Erythroblast (primary cell): ENCODE results near the gene ARHGEF1.
A peak's percentile ranks its signal among the peaks of the same experiment; 100 is the strongest.
"Not testable (repeated sequence)": the region's sequence is repeated elsewhere in the genome, so short reads cannot be mapped to it uniquely, and the experiment has no call there.

Experiments
- DNase-seq, 2 experiments: peaks; one replicate each; lab custom pipeline; 2025; lab: John Stamatoyannopoulos, UW
- GATA1 ChIP-seq: IDR thresholded peaks from 2 replicates; pipeline ENCODE4 v1.6.1; 2011; ENCODE audit warnings: low read depth, mild to moderate bottlenecking, control low read depth, low read length, moderate library complexity
- POLR2A ChIP-seq: IDR thresholded peaks from 2 replicates; pipeline ENCODE4 v1.6.1; 2011; ENCODE audit warnings: mild to moderate bottlenecking, low read length

The ARHGEF1 gene

DNA sequence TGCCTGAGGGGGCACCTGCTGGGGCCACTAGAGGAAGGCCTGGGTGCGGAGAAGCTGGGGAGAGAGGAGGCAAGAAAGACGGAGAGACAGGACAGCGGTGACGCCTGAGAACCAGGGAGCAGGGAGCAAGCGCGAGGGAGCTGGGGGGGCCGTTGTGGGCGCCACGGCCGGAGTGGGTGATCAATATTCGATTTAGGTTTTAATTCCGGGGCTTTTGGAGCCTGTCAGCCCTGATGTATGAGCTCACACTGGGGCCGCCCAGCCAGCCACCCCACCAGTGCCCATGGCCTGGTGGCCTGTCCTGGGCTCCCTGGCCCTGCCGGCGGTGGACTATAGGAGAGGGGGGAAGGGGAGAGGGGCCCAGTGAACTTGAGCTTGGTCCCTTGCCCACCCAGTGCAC lies 54.0 kb downstream of the ARHGEF1 start:
- no peak for DNase-seq
- TF ChIP-seq GATA1 = no peak
- TF ChIP-seq POLR2A = no peak

DNA sequence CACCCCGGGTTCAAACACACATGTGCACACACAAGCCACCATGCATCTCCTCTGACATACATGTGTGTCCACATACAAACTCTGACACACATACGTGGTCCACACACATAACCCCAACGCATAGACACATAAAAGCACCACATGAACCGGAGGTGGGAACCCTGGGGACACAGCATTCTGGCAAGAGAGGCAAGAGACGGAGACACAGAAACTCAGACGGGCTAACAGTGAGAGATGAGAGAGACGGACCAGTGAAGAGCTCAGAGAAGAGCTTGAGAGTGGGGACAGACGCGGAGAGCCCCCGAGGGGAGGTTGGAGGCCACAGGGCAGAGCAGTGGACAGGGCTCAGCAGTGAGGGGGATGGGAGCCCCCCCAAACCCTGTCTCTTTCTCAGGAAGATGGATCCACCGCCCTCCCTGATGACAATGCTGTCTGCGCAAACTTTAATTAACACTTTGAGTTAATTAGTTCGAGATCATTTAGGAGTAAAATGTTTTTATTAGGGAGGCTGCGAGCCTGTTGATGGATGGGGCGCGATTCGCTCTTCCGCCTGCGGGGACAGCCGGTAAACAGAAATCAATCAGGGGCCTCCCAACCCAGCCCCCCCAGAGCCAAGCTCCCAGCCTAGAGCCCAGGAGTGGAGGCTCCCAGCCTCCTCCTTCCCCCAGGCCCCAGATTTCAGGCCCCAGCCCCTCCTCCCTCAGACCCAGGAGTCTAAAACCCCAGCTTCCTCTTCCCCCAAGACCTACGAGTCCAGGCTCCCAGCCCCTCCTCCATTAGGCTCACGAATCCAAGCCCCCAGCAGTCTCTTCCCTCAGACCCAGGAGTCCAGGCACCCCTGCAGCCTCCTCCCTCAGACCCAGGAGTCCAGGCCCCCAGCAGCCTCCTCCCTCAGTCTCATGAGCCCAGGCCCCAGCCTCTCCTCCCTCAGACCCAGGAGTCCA lies 54.8 kb downstream of the ARHGEF1 start:
- no peak for DNase-seq
- TF ChIP-seq POLR2A = no peak
- no peak for TF ChIP-seq GATA1

DNA sequence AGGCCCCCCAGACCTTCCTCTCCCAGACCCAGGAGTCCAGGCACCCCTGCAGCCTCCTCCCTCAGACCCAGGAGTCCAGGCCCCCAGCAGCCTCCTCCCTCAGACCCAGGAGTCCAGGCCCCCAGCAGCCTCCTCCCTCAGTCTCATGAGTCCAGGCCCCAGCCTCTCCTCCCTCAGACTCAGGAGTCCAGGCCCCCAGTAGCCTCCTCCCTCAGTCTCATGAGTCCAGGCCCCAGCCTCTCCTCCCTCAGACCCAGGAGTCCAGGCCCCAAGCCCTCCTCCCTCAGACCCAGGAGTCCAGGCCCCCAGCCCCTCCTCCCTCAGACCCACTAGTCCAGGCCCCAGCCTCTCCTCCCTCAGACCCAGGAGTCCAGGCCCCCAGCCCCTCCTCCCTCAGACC lies 56.2 kb downstream of the ARHGEF1 start:
- DNase-seq = not testable (repeated sequence)

DNA sequence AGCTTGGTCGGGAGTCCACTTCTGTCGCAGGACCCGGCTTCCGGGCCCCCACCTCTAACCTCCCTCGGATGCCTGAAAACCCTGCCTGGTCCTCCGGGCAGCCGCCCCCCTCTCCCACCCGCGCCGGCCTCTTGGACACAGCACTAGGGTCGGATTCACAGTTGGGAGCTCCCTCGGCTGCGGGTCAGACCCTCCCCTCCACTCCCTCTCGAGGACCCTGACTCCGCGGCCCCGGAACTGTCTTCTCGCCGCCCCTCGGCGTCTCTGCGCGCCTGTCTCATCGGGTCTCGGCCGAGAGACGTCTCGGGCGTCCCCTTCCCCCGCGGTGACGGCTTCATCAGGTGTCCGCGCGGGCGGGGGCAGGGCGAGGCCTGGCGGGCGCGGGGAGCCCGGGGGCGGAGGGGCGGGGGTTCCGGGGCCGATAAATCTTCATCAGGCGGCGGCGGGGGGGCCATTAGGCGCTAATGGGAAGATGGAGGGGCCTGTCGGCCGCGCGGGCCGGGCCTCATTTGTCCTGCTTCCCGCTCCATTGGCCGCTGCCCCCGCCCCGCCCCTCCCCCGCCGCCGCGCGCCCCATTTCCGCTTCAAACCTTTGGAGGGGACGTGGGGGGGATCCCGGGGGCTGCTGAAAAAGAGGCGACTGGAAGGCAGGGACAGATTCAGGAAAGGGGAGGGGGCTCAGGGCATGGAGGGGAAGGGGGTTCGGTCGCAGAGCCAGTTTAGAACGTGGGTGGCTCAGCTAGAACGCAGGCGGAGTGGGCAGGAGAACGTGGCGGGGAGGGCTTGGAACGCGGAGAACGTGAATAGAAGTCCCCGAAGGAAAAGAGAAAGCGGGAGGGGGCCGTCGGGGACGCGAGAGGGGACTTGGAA lies 57.1 kb downstream of the ARHGEF1 start:
- TF ChIP-seq GATA1 (no peak), POLR2A (no peak)
- DNase-seq = no peak

DNA sequence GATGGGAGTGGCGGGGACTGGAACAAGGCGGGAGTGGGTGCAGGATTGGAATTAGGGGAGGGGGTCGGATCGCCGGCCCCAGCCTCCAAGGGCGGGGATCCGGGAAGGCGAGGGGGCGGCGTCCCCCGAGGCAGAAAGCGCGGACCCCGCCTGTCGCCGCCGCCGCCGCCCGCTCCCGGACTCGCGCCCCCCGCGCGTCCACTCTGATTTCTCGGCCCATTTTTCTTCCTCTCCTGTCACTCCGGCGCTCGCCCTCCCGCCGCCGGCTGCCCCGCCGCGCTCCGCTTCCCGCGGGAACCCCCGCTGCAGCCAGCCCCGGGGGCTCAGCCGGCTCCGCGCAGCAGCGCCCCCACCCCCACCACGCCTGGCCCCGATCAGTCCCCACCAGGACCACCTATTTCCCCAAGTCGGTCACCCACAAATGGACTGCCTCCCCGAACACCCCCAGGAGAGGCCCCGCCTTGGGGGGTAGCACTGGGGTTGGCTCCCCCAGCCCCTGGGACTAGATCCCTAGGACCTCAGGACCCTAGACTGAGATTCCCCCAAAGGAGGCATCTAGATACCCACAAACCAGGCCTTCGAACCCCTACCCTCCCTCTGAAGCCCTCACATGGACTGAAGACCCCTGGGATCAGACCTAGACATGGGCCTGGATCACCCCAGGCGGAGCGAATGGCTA lies 57.9 kb downstream of the ARHGEF1 start:
- no peak for DNase-seq
- TF ChIP-seq GATA1 (no peak), POLR2A (no peak)

DNA sequence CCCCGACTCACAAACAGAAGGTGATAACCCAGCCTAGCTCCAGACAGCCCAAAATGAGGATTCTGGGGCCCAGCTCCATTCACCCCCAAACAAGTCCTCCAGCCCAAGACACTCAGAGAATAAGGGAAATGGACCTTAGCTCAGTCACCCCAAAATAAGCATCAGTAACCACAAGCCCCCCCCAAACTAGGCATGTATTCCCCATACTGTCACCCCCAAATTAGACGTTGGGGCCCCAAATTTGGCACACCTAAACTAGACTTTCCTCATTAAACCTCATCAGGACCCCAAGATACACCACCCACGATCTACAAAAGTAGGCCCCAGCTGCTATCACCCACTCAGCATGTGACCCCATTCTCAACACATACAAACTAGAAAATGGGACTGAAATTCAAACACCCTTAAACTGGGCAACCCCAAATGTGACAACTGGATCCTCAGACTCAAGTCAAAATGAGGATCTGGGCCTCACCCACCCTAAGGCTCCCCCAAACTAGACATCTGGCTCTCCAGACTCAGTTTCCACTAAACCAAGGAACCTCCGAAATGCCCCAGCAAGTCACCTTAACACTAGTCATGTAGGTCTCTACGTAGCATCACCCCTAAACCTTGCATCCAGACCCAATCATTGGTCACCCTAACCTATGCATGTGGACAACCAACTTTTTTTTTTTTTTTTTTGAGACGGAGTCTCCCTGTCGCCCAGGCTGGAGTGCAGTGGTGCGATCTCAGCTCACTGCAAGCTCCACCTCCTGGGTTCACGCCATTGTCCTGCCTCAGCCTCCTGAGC lies 58.6 kb downstream of the ARHGEF1 start:
- no peak for DNase-seq
- TF ChIP-seq GATA1 (no peak), POLR2A (no peak)

DNA sequence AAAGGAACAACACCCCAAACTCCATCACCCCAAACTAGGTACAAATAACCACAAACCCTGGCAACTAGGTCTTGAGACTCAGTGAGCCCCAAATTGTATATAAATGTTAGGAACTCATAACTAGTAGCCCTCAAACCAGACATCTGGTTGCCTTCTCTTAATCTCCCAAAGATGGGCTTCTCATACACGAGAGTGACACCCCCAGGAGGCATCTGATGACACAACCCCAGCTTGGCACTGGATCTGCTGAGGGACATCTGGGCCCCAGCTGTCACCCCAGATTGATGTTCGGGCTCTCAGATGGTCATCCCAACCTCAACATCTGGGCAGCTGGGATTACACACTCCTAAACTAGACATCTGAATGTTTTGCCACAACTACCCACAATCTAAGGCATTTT lies 61.4 kb downstream of the ARHGEF1 start:
- no peak for TF ChIP-seq GATA1
- no peak for TF ChIP-seq POLR2A
- no peak for DNase-seq

DNA sequence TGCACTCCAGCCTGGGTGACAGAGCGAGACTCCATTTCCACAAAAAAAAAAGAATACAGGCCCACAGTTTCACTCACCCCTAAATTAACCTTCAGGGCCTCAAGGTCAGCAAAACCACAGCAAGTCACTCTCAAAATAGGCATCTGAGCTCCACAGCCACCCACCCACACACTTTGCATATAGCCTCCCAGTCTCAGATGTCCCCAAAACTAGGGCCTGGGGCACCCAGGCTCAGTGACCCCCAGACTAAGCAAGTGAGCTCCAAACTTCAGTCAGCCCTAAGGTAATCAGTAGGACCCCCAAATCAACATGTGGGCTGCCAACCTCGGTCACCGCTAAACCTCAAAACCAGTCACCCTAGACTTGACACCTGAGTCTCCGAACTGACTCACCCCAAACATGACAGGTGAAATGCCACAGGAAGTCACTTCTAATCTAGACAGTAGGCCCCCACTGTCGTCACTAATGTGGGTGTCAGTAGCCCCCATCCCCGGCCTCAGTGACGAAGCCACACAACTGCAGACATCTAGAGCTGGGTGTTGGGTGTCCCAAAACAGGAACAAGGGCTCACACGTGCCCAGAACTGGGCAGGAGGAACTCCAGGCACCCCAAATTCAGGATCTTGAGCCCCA lies 62.3 kb downstream of the ARHGEF1 start:
- no peak for DNase-seq

DNA sequence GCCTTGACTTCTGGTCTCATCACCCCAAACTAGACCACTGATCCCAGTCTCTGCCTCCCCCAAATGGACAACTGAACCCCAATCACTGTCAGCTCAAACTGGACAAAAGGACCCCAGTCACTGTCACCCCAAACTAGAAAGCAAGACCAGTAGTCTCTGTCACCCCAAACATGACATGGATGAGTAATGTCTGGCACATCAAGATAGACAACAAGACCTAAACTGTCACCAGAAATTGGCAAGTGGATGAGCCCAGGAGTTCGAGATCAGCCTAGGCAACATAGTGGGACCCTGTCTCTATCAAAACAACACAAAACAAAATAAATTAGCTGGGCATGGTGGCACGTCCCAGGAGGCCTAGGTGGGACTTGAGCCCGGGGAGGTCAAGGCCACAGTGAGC lies 64.1 kb downstream of the ARHGEF1 start:
- TF ChIP-seq GATA1 (no peak), POLR2A (no peak)
- DNase-seq = peak in 1 of 2 experiments; percentile 24

More for the DNA sequence above, 62.3 kb downstream of the ARHGEF1 start:
- no peak for TF ChIP-seq POLR2A
- no peak for TF ChIP-seq GATA1

DNA sequence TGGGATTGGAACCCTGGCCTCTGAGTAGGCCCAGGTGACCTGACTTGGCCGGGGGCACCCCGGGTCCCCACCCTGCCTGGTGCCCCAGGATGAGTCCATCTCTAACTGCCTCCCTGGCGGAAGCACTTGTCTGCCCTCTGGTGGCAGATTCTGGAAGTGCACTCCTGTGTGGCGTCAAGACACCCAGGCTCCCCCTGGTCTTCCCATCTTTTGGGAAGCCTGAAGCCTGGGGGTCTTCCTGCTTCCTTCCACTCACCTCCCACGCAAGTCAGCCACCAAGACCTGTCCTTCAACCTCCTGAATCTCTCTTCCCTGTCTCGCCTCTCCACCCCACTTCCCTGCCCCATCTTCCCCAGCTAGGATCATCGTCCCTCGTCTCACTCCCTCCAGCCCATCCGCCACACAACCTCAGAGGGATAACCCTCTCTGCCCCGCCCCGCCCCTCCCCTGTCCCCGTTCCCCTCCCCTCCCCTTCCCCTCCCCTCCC lies 68.7 kb downstream of the ARHGEF1 start:
- TF ChIP-seq POLR2A (no peak), GATA1 (no peak)
- DNase-seq = peak; percentile 68 to 85

DNA sequence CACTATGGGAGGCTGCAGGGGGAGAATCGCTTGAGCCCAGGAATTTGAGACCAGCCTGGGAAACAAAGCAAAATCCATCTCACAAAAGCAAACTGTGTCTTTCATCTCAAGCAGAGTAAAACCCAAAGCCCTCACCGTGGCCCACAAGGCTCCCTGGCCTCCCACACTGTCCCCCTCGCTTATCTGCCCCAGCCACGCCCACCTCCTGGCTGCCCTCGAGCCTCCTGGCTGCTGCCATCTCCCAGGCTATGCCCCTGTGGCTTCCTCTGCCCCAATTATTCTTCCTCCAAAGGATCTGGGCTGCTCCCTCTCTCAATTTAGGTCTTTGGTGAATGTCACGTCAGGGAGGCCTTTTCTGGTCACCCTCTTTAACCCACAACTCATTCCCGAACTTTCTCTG lies 72.5 kb downstream of the ARHGEF1 start:
- peak; percentile 29 to 41 for DNase-seq
- TF ChIP-seq POLR2A (no peak), GATA1 (no peak)

DNA sequence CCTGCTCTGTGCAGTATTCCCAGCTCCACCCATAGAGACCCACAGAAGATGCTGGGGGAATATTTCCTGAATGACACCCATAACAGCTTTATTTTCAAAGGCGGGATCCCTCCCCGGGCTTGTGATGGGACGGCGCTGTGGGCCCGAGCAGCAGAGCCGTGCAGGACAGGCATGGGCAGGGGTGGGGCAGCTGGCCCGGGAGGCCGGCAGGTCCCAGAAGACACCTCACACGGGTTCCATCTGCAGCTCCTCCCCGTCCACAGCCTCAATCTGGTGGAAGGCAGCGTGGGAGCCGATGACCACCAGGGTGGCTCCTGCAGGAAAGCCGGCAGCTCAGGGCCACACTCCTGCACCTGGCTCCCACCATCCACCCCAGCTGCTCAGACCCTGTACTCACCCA lies 73.6 kb downstream of the ARHGEF1 start:
- no peak for DNase-seq
- no peak for TF ChIP-seq POLR2A
- no peak for TF ChIP-seq GATA1
